Measurements from ENCODE around the gene TRAPPC5.

TRAPPC5 gene

GRCh38 chr19:7669641-7670040, 11.0 kb upstream of the TRAPPC5 start:
- Histone ChIP-seq H3K4me2 (ENCODE audit: low read length, poor library complexity, severe bottlenecking) (no peak overlapping the region), H3K4me1 (ENCODE audit: control insufficient read depth, insufficient read depth, low read depth, low read length) (peaks cover 2% of the 10 kb centered on the region), H3K14ac (ENCODE audit: low read length in 2 of 2) (no peak overlapping the region), H3K9me3 (ENCODE audit: control insufficient read depth, low read length) (peaks cover 5% of the 10 kb centered on the region), H2AK5ac (ENCODE audit: low read length, severe bottlenecking) (no peak overlapping the region), H4K8ac (ENCODE audit: low read length) (no peak overlapping the region), H2BK120ac (ENCODE audit: low read depth, low read length) (no peak overlapping the region), H3K27me3 (ENCODE audit: control insufficient read depth in 1 of 2, insufficient read depth in 1 of 2, low read length in 2 of 2) (peaks cover 44 to 47% of the 10 kb centered on the region in 2 experiments), H3K9ac (ENCODE audit: low read length) (no peak overlapping the region), H3K18ac (ENCODE audit: low read depth in 1 of 2, low read length in 2 of 2) (no peak overlapping the region), H3K23ac (ENCODE audit: low read length in 2 of 2) (no peak overlapping the region), H2BK15ac (ENCODE audit: low read depth, poor library complexity, severe bottlenecking) (no peak overlapping the region), H3K4me3 (ENCODE audit: insufficient read depth in 1 of 2, low read depth in 1 of 2, low read length in 2 of 2) (no peak overlapping the region), H3K4ac (ENCODE audit: low read depth in 1 of 2, low read length in 2 of 2) (no peak overlapping the region), H2BK12ac (ENCODE audit: low read length in 2 of 2) (no peak overlapping the region), H2BK5ac (ENCODE audit: low read depth, low read length, poor library complexity, severe bottlenecking) (no peak overlapping the region), H4K91ac (ENCODE audit: low read length) (no peak overlapping the region), H2AFZ (ENCODE audit: low read depth, low read length) (no peak overlapping the region), H3K36me3 (ENCODE audit: control insufficient read depth in 1 of 2, insufficient read depth in 2 of 2, low read depth in 1 of 2, low read length in 2 of 2) (no peaks in the 10 kb centered on the region), H3K27ac (ENCODE audit: low read length, poor library complexity, severe bottlenecking) (no peak overlapping the region), H3K79me1 (replicated peaks; ENCODE audit: low read length, poor library complexity, severe bottlenecking) (no peaks in the 10 kb centered on the region)
- no peak for DNase-seq
- 38% methylated on average over 6 of the region's 9 CpGs for WGBS

GRCh38 chr19:7670150-7670783, 10.4 kb upstream of the TRAPPC5 start:
- Histone ChIP-seq H2BK5ac (ENCODE audit: low read depth, low read length, poor library complexity, severe bottlenecking) (no peak overlapping the region), H3K27ac (ENCODE audit: low read length, poor library complexity, severe bottlenecking) (no peak overlapping the region), H3K18ac (ENCODE audit: low read depth in 1 of 2, low read length in 2 of 2) (no peak overlapping the region), H3K4ac (ENCODE audit: low read depth in 1 of 2, low read length in 2 of 2) (no peak overlapping the region), H3K4me2 (ENCODE audit: low read length, poor library complexity, severe bottlenecking) (no peak overlapping the region), H3K27me3 (ENCODE audit: control insufficient read depth in 1 of 2, insufficient read depth in 1 of 2, low read length in 2 of 2) (peaks cover 44 to 47% of the 10 kb centered on the region in 2 experiments), H3K79me1 (replicated peaks; ENCODE audit: low read length, poor library complexity, severe bottlenecking) (no peaks in the 10 kb centered on the region), H2BK120ac (ENCODE audit: low read depth, low read length) (no peak overlapping the region), H3K4me1 (ENCODE audit: control insufficient read depth, insufficient read depth, low read depth, low read length) (peaks cover 2% of the 10 kb centered on the region), H3K9ac (ENCODE audit: low read length) (no peak overlapping the region), H2AK5ac (ENCODE audit: low read length, severe bottlenecking) (no peak overlapping the region), H3K9me3 (ENCODE audit: control insufficient read depth, low read length) (peaks cover 5% of the 10 kb centered on the region), H4K91ac (ENCODE audit: low read length) (no peak overlapping the region), H3K23ac (ENCODE audit: low read length in 2 of 2) (no peak overlapping the region), H3K14ac (ENCODE audit: low read length in 2 of 2) (no peak overlapping the region), H2AFZ (ENCODE audit: low read depth, low read length) (no peak overlapping the region), H2BK15ac (ENCODE audit: low read depth, poor library complexity, severe bottlenecking) (no peak overlapping the region), H4K8ac (ENCODE audit: low read length) (no peak overlapping the region), H2BK12ac (ENCODE audit: low read length in 2 of 2) (no peak overlapping the region), H3K4me3 (ENCODE audit: insufficient read depth in 1 of 2, low read depth in 1 of 2, low read length in 2 of 2) (no peak overlapping the region), H3K36me3 (ENCODE audit: control insufficient read depth in 1 of 2, insufficient read depth in 2 of 2, low read depth in 1 of 2, low read length in 2 of 2) (no peaks in the 10 kb centered on the region)
- no peak for DNase-seq
- 48% methylated on average over 42 of the region's 43 CpGs for WGBS

GRCh38 chr19:7670790-7671189, 9.8 kb upstream of the TRAPPC5 start:
- Histone ChIP-seq H3K4me3 (ENCODE audit: insufficient read depth in 1 of 2, low read depth in 1 of 2, low read length in 2 of 2) (no peak overlapping the region), H3K18ac (ENCODE audit: low read depth in 1 of 2, low read length in 2 of 2) (no peak overlapping the region), H2BK15ac (ENCODE audit: low read depth, poor library complexity, severe bottlenecking) (no peak overlapping the region), H3K27me3 (ENCODE audit: control insufficient read depth in 1 of 2, insufficient read depth in 1 of 2, low read length in 2 of 2) (peaks cover 44 to 45% of the 10 kb centered on the region in 2 experiments), H3K36me3 (ENCODE audit: control insufficient read depth in 1 of 2, insufficient read depth in 2 of 2, low read depth in 1 of 2, low read length in 2 of 2) (no peaks in the 10 kb centered on the region), H3K4me1 (ENCODE audit: control insufficient read depth, insufficient read depth, low read depth, low read length) (peaks cover 2% of the 10 kb centered on the region), H2AK5ac (ENCODE audit: low read length, severe bottlenecking) (no peak overlapping the region), H3K79me1 (replicated peaks; ENCODE audit: low read length, poor library complexity, severe bottlenecking) (no peaks in the 10 kb centered on the region), H3K9me3 (ENCODE audit: control insufficient read depth, low read length) (peaks cover 5% of the 10 kb centered on the region), H3K4me2 (ENCODE audit: low read length, poor library complexity, severe bottlenecking) (no peak overlapping the region), H3K23ac (ENCODE audit: low read length in 2 of 2) (no peak overlapping the region), H3K9ac (ENCODE audit: low read length) (no peak overlapping the region), H2BK120ac (ENCODE audit: low read depth, low read length) (no peak overlapping the region), H4K8ac (ENCODE audit: low read length) (no peak overlapping the region), H3K27ac (ENCODE audit: low read length, poor library complexity, severe bottlenecking) (no peak overlapping the region), H2BK12ac (ENCODE audit: low read length in 2 of 2) (no peak overlapping the region), H2AFZ (ENCODE audit: low read depth, low read length) (no peak overlapping the region), H2BK5ac (ENCODE audit: low read depth, low read length, poor library complexity, severe bottlenecking) (no peak overlapping the region), H4K91ac (ENCODE audit: low read length) (no peak overlapping the region), H3K4ac (ENCODE audit: low read depth in 1 of 2, low read length in 2 of 2) (no peak overlapping the region), H3K14ac (ENCODE audit: low read length in 2 of 2) (no peak overlapping the region)
- no peak for DNase-seq
- 48% methylated on average over 8 of the region's 9 CpGs for WGBS

- no peak overlapping the region for H3K4ac ChIP-seq (ENCODE audit: low read depth in 1 of 2, low read length in 2 of 2)
- no peak overlapping the region for H4K8ac ChIP-seq (ENCODE audit: low read length)
- H3K36me3 ChIP-seq (ENCODE audit: control insufficient read depth in 1 of 2, insufficient read depth in 2 of 2, low read depth in 1 of 2, low read length in 2 of 2), result no peaks in the 10 kb centered on the region
- H3K27ac ChIP-seq (ENCODE audit: low read length, poor library complexity, severe bottlenecking), result no peak overlapping the region
- peaks cover 49 to 52% of the 10 kb centered on the region in 2 experiments for H3K27me3 ChIP-seq (ENCODE audit: control insufficient read depth in 1 of 2, insufficient read depth in 1 of 2, low read length in 2 of 2)
- no peak overlapping the region for H3K18ac ChIP-seq (ENCODE audit: low read depth in 1 of 2, low read length in 2 of 2)
- H3K4me2 ChIP-seq (ENCODE audit: low read length, poor library complexity, severe bottlenecking), result no peak overlapping the region
- H2BK12ac ChIP-seq (ENCODE audit: low read length in 2 of 2), result no peak overlapping the region
- H3K4me3 ChIP-seq (ENCODE audit: insufficient read depth in 1 of 2, low read depth in 1 of 2, low read length in 2 of 2), result no peak overlapping the region
- H3K23ac ChIP-seq (ENCODE audit: low read length in 2 of 2), result no peak overlapping the region
- 57% methylated on average over 9 of the region's 9 CpGs for WGBS
- H2BK120ac ChIP-seq (ENCODE audit: low read depth, low read length), result no peak overlapping the region
- no peak overlapping the region for H2BK15ac ChIP-seq (ENCODE audit: low read depth, poor library complexity, severe bottlenecking)
- no peak overlapping the region for H3K14ac ChIP-seq (ENCODE audit: low read length in 2 of 2)
- H4K91ac ChIP-seq (ENCODE audit: low read length), result no peak overlapping the region
- no peak overlapping the region for H2BK5ac ChIP-seq (ENCODE audit: low read depth, low read length, poor library complexity, severe bottlenecking)
- peaks cover 2% of the 10 kb centered on the region for H3K4me1 ChIP-seq (ENCODE audit: control insufficient read depth, insufficient read depth, low read depth, low read length)
- H3K9ac ChIP-seq (ENCODE audit: low read length), result no peak overlapping the region
- peaks cover 5% of the 10 kb centered on the region for H3K9me3 ChIP-seq (ENCODE audit: control insufficient read depth, low read length)
- H2AFZ ChIP-seq (ENCODE audit: low read depth, low read length), result no peak overlapping the region
- no peak for DNase-seq
- H3K79me1 ChIP-seq (replicated peaks; ENCODE audit: low read length, poor library complexity, severe bottlenecking), result no peaks in the 10 kb centered on the region
- H2AK5ac ChIP-seq (ENCODE audit: low read length, severe bottlenecking), result no peak overlapping the region
These were observed 8.1 kb upstream of the TRAPPC5 start for GRCh38 chr19:7672522-7672921.

Measured in mesenchymal stem cell (in vitro differentiated cells and primary cell).